Fibroblast of lung (primary cell): ENCODE results near the gene SWT1.

Experiments
- CTCF ChIP-seq, 2 donors: IDR thresholded peaks in 1 of 2; conservative IDR thresholded peaks in 1 of 2; 1 replicate in 1 of 2; 2 replicates in 1 of 2; pipeline ENCODE4 v1.5.1; 2011 to 2012; ENCODE audit warnings: low read length in 2 of 2, control low read depth in 1 of 2, inconsistent platforms in 1 of 2, low read depth in 1 of 2, mild to moderate bottlenecking in 1 of 2
- EZH2 ChIP-seq: IDR thresholded peaks from 2 replicates; pipeline ENCODE4 v1.5.1; 2012; ENCODE audit warnings: low read length, control low read depth, mild to moderate bottlenecking; ENCODE audit errors: missing control alignments

DNA sequence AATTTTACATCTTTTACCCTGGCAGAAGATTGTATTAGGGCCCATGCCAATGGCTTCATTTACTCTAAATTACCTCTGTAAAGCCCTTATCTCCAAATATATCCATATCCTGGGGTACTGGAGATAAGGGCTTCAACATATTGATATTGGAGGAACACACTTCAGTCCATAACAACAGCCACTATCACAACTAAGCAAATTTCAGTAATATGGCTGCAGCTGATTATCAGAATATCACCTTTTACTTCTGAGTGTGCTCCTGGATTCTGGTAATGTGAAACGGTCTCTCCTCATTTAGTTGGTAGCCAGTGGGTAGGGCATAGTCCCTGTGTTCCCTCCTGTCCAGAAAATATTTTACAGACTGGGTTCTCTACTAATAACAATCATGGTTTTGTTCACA lies 106.8 kb downstream of the SWT1 start:
- TF ChIP-seq EZH2 (no peak), CTCF (conservative IDR thresholded peaks at IDR 0.05 in 1 of 2, IDR thresholded peaks at IDR 0.05 in 1 of 2; ENCODE audit: low read depth in 1 of 2, low read length in 2 of 2) (no peak)
